Stimulated activated naive CD8-positive, alpha-beta T cell treated with anti-CD3 and anti-CD28 coated beads, Interleukin-15, amount 100 ng/mL, for 72 hours (primary cell): Measurements from ENCODE around the gene JAG2.
"Not testable (repeated sequence)": the region's sequence is repeated elsewhere in the genome, so short reads cannot be mapped to it uniquely, and the experiment has no call there.

ENCODE experiments used
- ATAC-seq: fragments of 150-1000 bp; cut with Tn5 transposase; 2 replicates; pipeline ENCODE4 v1.10.0; 2021; ENCODE audit warnings: mild to moderate bottlenecking, moderate library complexity
- DNase-seq, 2 donors: peaks; one replicate each; pipeline ENCODE4 v3.0.0; 2021 to 2022
- H3K27ac Mint-ChIP-seq, 2 donors: one replicate each; pipeline ENCODE4 v1.8.0; 2022; ENCODE audit warnings: mild to moderate bottlenecking in 2 of 2, mixed read lengths in 2 of 2, moderate library complexity in 2 of 2
- H3K27me3 Mint-ChIP-seq: one replicate; pipeline ENCODE4 v1.8.0; 2022; ENCODE audit warnings: mixed read lengths
- H3K4me1 Mint-ChIP-seq: one replicate; pipeline ENCODE4 v1.8.0; 2022; ENCODE audit warnings: mild to moderate bottlenecking, mixed read lengths
- H3K4me3 Mint-ChIP-seq, 2 donors: one replicate each; pipeline ENCODE4 v1.8.0; 2022; ENCODE audit warnings: mild to moderate bottlenecking in 2 of 2, mixed read lengths in 2 of 2, moderate library complexity in 1 of 2
- H3K9me3 Mint-ChIP-seq, 2 donors: one replicate each; pipeline ENCODE4 v1.8.0; 2022; ENCODE audit warnings: mixed read lengths in 2 of 2

The JAG2 gene

GRCh38 chr14:105123064-105123665, 45.4 kb downstream of the JAG2 start:
- H3K27me3 Mint-ChIP-seq, result peaks cover 66% of the 10 kb centered on the region
- DNase-seq, result no peak
- H3K4me1 Mint-ChIP-seq, result peaks cover 10% of the 10 kb centered on the region
- peaks cover 11 to 25% of the 10 kb centered on the region in 2 donors for H3K9me3 Mint-ChIP-seq
- no peak overlapping the region for H3K4me3 Mint-ChIP-seq
- ATAC-seq, result no peak
- H3K27ac Mint-ChIP-seq, result no peak overlapping the region

- H3K4me3 Mint-ChIP-seq, result no peak overlapping the region
- H3K27me3 Mint-ChIP-seq, result peaks cover 57% of the 10 kb centered on the region
- no peak overlapping the region for H3K27ac Mint-ChIP-seq
- peaks cover 10% of the 10 kb centered on the region for H3K4me1 Mint-ChIP-seq
- peaks cover 11 to 25% of the 10 kb centered on the region in 2 donors for H3K9me3 Mint-ChIP-seq
- DNase-seq (no peak), ATAC-seq (no peak)
Measured at GRCh38 chr14:105120056-105120455, 48.5 kb downstream of the JAG2 start.

GRCh38 chr14:105119408-105120025, 49.1 kb downstream of the JAG2 start:
- DNase-seq, result no peak
- peaks cover 4% of the 10 kb centered on the region for H3K4me1 Mint-ChIP-seq
- no peak overlapping the region for H3K4me3 Mint-ChIP-seq
- peaks cover 11 to 25% of the 10 kb centered on the region in 2 donors for H3K9me3 Mint-ChIP-seq
- peaks cover 52% of the 10 kb centered on the region for H3K27me3 Mint-ChIP-seq
- no peak for ATAC-seq
- no peak overlapping the region for H3K27ac Mint-ChIP-seq

- Mint-ChIP-seq H3K4me1 (no peaks in the 10 kb centered on the region), H3K27ac (no peak overlapping the region), H3K27me3 (peaks cover 45% of the 10 kb centered on the region), H3K9me3 (peaks cover 11 to 25% of the 10 kb centered on the region in 2 donors), H3K4me3 (no peak overlapping the region)
- no peak for DNase-seq
- no peak for ATAC-seq
Measured at GRCh38 chr14:105118646-105119407, 49.7 kb downstream of the JAG2 start.

GRCh38 chr14:105117710-105118385, 50.7 kb downstream of the JAG2 start:
- Mint-ChIP-seq H3K4me3 (no peak overlapping the region), H3K9me3 (peaks cover 11 to 24% of the 10 kb centered on the region in 2 donors), H3K4me1 (no peaks in the 10 kb centered on the region), H3K27me3 (peaks cover 35% of the 10 kb centered on the region), H3K27ac (no peak overlapping the region)
- no peak for DNase-seq
- ATAC-seq, result no peak

GRCh38 chr14:105117257-105117646, 51.3 kb downstream of the JAG2 start:
- ATAC-seq (no peak), DNase-seq (no peak)
- Mint-ChIP-seq H3K27me3 (peaks cover 29% of the 10 kb centered on the region), H3K4me3 (no peak overlapping the region), H3K9me3 (peaks cover 11 to 18% of the 10 kb centered on the region in 2 donors), H3K4me1 (no peaks in the 10 kb centered on the region), H3K27ac (no peak overlapping the region)

GRCh38 chr14:105116451-105117256, 51.9 kb downstream of the JAG2 start:
- peaks cover 10 to 12% of the 10 kb centered on the region in 2 donors for H3K9me3 Mint-ChIP-seq
- H3K4me1 Mint-ChIP-seq, result no peaks in the 10 kb centered on the region
- no peak overlapping the region for H3K4me3 Mint-ChIP-seq
- H3K27ac Mint-ChIP-seq, result no peak overlapping the region
- peaks cover 24% of the 10 kb centered on the region for H3K27me3 Mint-ChIP-seq
- ATAC-seq (no peak), DNase-seq (no peak)

GRCh38 chr14:105109243-105109642, 59.3 kb downstream of the JAG2 start:
- H3K27me3 Mint-ChIP-seq, result peaks cover 36% of the 10 kb centered on the region
- DNase-seq, H3K27ac Mint-ChIP-seq, ATAC-seq, H3K4me1 Mint-ChIP-seq, H3K4me3 Mint-ChIP-seq, H3K9me3 Mint-ChIP-seq: not testable (repeated sequence)

- H3K4me3 Mint-ChIP-seq, result no peak overlapping the region
- no peak for DNase-seq
- no peak for ATAC-seq
- no peaks in the 10 kb centered on the region for H3K4me1 Mint-ChIP-seq
- no peak overlapping the region for H3K27ac Mint-ChIP-seq
- no peaks in the 10 kb centered on the region for H3K9me3 Mint-ChIP-seq
- H3K27me3 Mint-ChIP-seq, result peaks cover 44% of the 10 kb centered on the region
Measured at GRCh38 chr14:105108516-105108864, 60.1 kb downstream of the JAG2 start.

- H3K27me3 Mint-ChIP-seq, result peaks cover 49% of the 10 kb centered on the region
- no peak for DNase-seq
- no peak overlapping the region for H3K27ac Mint-ChIP-seq
- no peaks in the 10 kb centered on the region for H3K9me3 Mint-ChIP-seq
- no peaks in the 10 kb centered on the region for H3K4me1 Mint-ChIP-seq
- ATAC-seq, result no peak
- no peak overlapping the region for H3K4me3 Mint-ChIP-seq
Measured at GRCh38 chr14:105107781-105108515, 60.6 kb downstream of the JAG2 start.

GRCh38 chr14:105107351-105107750, 61.2 kb downstream of the JAG2 start:
- no peaks in the 10 kb centered on the region for H3K9me3 Mint-ChIP-seq
- no peak overlapping the region for H3K4me3 Mint-ChIP-seq
- peaks cover 50% of the 10 kb centered on the region for H3K27me3 Mint-ChIP-seq
- ATAC-seq (no peak), DNase-seq (no peak)
- H3K4me1 Mint-ChIP-seq, result no peaks in the 10 kb centered on the region
- H3K27ac Mint-ChIP-seq, result no peak overlapping the region

- Mint-ChIP-seq H3K27me3 (peaks cover 50% of the 10 kb centered on the region), H3K4me1 (no peaks in the 10 kb centered on the region), H3K4me3 (no peak overlapping the region), H3K27ac (no peak overlapping the region), H3K9me3 (no peaks in the 10 kb centered on the region)
- ATAC-seq, result no peak
- DNase-seq, result no peak
Measured at GRCh38 chr14:105105158-105105557, 63.4 kb downstream of the JAG2 start.

- DNase-seq (no peak), ATAC-seq (peak; percentile 72)
- no peak overlapping the region for H3K27ac Mint-ChIP-seq
- H3K4me3 Mint-ChIP-seq, result no peak overlapping the region
- peaks cover 40% of the 10 kb centered on the region for H3K27me3 Mint-ChIP-seq
- no peaks in the 10 kb centered on the region for H3K4me1 Mint-ChIP-seq
- H3K9me3 Mint-ChIP-seq, result no peaks in the 10 kb centered on the region
Measured at GRCh38 chr14:105102893-105103292, 65.7 kb downstream of the JAG2 start.

- Mint-ChIP-seq H3K27ac (peak overlapping the region in 1 of 2 donors; percentile 42), H3K4me1 (no peaks in the 10 kb centered on the region), H3K9me3 (no peaks in the 10 kb centered on the region), H3K27me3 (peaks cover 36% of the 10 kb centered on the region), H3K4me3 (no peak overlapping the region)
- ATAC-seq, result no peak
- DNase-seq, result no peak
Measured at GRCh38 chr14:105102361-105102870, 66.2 kb downstream of the JAG2 start.
